Ishikawa (cell line): Measurements from ENCODE around the gene GLYATL1.

ENCODE experiments used
- CEBPB ChIP-seq: IDR thresholded peaks from 2 replicates; pipeline ENCODE4 v1.6.1; 2012
- CREB1 ChIP-seq: IDR thresholded peaks from 2 replicates; pipeline ENCODE4 v1.6.1; 2012; ENCODE audit warnings: low read depth
- EGR1 ChIP-seq: IDR thresholded peaks from 2 replicates; pipeline ENCODE4 v1.6.1; 2012
- EP300 ChIP-seq: IDR thresholded peaks from 2 replicates; pipeline ENCODE4 v1.6.1; 2012; ENCODE audit warnings: borderline replicate concordance
- FOXM1 ChIP-seq: IDR thresholded peaks from 2 replicates; pipeline ENCODE4 v1.6.1; 2012; ENCODE audit warnings: low read depth, borderline replicate concordance
- MAX ChIP-seq: IDR thresholded peaks from 2 replicates; pipeline ENCODE4 v1.6.1; 2012
- NFIC ChIP-seq: IDR thresholded peaks from 2 replicates; pipeline ENCODE4 v1.6.1; 2012
- RAD21 ChIP-seq: IDR thresholded peaks from 2 replicates; pipeline ENCODE4 v1.6.1; 2012; ENCODE audit warnings: low read depth
- TAF1 ChIP-seq: IDR thresholded peaks from 2 replicates; pipeline ENCODE4 v1.6.1; 2012; ENCODE audit warnings: low read depth, mild to moderate bottlenecking
- TCF12 ChIP-seq: IDR thresholded peaks from 2 replicates; pipeline ENCODE4 v1.6.1; 2012; ENCODE audit warnings: low read depth
- TEAD4 ChIP-seq: IDR thresholded peaks from 2 replicates; pipeline ENCODE4 v1.6.1; 2012
- YY1 ChIP-seq: IDR thresholded peaks from 2 replicates; pipeline ENCODE4 v1.6.1; 2012; ENCODE audit warnings: low read depth
- ZBTB7A ChIP-seq: IDR thresholded peaks from 2 replicates; pipeline ENCODE4 v1.6.1; 2012; ENCODE audit warnings: low read depth
- TF ChIP-seq, protein P1 (sequence below): IDR thresholded peaks from 2 replicates; pipeline ENCODE4 v1.6.1; 2012
- TF ChIP-seq, protein P2 (sequence below): IDR thresholded peaks from 2 replicates; pipeline ENCODE4 v1.6.1; 2012; ENCODE audit warnings: low read depth, mild to moderate bottlenecking

The GLYATL1 gene

DNA sequence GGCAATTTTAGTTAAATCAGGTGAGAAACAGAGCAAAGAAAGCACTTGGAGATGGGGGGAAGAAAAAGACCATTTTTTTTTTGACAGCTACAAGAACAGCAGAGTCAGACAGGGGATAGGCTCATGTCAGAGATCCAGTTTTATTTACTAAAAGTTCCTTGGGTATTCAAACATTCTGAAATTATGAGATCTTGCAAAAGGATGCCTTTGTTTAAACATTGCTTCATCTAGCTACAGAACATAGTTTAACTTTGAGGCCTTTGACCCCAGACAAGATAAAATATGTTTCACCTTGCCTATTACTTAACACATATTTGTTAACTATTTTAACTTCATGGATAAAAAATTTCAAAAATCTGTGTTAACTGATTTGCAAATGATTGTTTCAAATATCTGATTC is 6.4 kb downstream of the GLYATL1 start:
- TF ChIP-seq FOXM1 (no peak), RAD21 (no peak), EGR1 (no peak), TCF12 (no peak), CEBPB (no peak), NFIC (no peak), TAF1 (no peak), MAX (no peak), EP300 (no peak), TEAD4 (no peak), CREB1 (no peak), YY1 (no peak), ZBTB7A (no peak)
- TF ChIP-seq, protein P1, sequence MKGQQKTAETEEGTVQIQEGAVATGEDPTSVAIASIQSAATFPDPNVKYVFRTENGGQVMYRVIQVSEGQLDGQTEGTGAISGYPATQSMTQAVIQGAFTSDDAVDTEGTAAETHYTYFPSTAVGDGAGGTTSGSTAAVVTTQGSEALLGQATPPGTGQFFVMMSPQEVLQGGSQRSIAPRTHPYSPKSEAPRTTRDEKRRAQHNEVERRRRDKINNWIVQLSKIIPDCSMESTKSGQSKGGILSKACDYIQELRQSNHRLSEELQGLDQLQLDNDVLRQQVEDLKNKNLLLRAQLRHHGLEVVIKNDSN: no peak
- TF ChIP-seq, protein P2, sequence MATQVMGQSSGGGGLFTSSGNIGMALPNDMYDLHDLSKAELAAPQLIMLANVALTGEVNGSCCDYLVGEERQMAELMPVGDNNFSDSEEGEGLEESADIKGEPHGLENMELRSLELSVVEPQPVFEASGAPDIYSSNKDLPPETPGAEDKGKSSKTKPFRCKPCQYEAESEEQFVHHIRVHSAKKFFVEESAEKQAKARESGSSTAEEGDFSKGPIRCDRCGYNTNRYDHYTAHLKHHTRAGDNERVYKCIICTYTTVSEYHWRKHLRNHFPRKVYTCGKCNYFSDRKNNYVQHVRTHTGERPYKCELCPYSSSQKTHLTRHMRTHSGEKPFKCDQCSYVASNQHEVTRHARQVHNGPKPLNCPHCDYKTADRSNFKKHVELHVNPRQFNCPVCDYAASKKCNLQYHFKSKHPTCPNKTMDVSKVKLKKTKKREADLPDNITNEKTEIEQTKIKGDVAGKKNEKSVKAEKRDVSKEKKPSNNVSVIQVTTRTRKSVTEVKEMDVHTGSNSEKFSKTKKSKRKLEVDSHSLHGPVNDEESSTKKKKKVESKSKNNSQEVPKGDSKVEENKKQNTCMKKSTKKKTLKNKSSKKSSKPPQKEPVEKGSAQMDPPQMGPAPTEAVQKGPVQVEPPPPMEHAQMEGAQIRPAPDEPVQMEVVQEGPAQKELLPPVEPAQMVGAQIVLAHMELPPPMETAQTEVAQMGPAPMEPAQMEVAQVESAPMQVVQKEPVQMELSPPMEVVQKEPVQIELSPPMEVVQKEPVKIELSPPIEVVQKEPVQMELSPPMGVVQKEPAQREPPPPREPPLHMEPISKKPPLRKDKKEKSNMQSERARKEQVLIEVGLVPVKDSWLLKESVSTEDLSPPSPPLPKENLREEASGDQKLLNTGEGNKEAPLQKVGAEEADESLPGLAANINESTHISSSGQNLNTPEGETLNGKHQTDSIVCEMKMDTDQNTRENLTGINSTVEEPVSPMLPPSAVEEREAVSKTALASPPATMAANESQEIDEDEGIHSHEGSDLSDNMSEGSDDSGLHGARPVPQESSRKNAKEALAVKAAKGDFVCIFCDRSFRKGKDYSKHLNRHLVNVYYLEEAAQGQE: no peak

- TF ChIP-seq, protein P1: no peak
- TF ChIP-seq TAF1 (no peak), TCF12 (no peak), CREB1 (no peak), YY1 (no peak), TEAD4 (no peak), CEBPB (no peak), EP300 (no peak), ZBTB7A (no peak), RAD21 (no peak), MAX (no peak), FOXM1 (no peak), NFIC (no peak)
- TF ChIP-seq, protein P2: no peak
Measured at GRCh38 chr11:58949184-58949583, 9.9 kb downstream of the GLYATL1 start.

DNA sequence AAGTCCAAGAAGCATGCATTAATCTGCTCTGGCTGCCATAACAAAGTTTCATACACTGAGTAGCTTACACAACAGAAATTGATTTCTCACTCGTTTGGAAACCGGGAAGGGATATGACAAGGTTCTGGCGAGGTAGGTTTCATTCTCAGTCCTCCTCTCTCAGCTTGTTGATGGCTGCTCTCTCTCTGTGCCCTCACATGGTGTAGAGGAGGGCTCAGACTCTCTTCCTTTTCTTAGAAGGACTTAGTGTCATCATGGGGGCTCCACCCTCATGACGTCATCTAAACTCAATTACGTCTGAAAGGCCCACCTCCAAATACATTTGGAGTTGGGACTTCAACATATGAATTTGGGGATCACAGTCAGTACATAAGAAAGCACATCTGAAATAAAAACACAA is 18.6 kb downstream of the GLYATL1 start:
- TF ChIP-seq TEAD4 (no peak), EP300 (no peak), NFIC (no peak), RAD21 (no peak), YY1 (no peak), CREB1 (no peak), ZBTB7A (no peak), EGR1 (no peak), TAF1 (no peak), FOXM1 (no peak), MAX (no peak), CEBPB (no peak)
- TF ChIP-seq, protein P1: no peak

DNA sequence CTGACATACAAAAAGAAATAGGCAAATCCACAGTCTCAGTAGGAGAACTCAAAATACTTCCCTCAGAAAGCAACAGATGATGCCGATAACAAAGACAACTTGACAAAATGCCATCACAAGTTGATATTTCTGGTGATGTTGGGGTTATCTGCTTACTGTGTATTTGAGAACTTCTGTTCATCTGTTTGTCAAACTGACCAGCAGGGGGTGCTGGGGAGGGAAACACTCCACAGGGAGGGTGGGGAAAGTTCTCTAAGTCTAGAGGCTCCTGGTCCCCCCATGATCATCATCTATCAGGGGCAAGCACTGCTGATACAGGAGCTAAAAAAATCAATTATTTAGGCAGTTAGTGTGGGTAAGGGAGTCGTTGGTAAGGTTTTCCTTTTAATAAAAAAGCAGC is 19.2 kb downstream of the GLYATL1 start:
- TF ChIP-seq CEBPB: no peak
- no peak for TF ChIP-seq ZBTB7A
- no peak for TF ChIP-seq NFIC

DNA sequence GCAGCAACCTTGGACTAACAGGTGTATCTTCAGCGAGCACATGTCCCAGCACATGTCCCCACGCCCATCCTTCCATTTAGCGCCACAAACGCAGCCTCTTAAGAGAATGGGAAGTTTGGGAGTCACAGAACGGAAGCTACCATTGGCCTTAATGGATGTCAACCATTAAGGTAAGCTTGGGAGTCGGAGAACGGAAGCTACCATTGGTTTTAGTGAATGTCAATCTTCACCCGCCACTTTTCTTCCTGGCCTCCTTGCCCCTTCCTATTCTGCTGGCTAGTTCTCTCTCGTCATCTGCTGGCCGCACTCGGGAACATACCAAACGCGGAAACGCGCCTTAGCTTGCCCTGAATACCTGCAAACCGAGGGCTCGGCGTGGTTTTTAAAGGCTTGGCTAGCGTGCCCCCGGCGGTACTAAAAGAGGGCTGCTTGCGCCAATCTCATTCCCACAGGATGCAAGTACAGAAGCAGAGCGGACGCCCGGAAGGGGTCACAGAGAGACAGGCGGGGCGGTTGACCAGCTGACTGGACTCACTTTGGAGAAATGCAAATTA is 24.3 kb downstream of the GLYATL1 start:
- TF ChIP-seq EGR1 (no peak), CREB1 (no peak), NFIC (no peak), TAF1 (no peak), RAD21 (no peak), TEAD4 (no peak), TCF12 (no peak), ZBTB7A (no peak), FOXM1 (no peak), YY1 (no peak), EP300 (no peak), MAX (no peak)
- TF ChIP-seq, protein P1: no peak
- TF ChIP-seq, protein P2: no peak
